Stimulated activated CD4-positive, alpha-beta T cell treated with anti-CD3 and anti-CD28 coated beads, Interleukin-15, amount 100 ng/mL, for 24 hours (primary cell): ENCODE results near the gene CAVIN1.
A peak's percentile ranks its signal among the peaks of the same experiment; 100 is the strongest.
"Not testable (repeated sequence)": the region's sequence is repeated elsewhere in the genome, so short reads cannot be mapped to it uniquely, and the experiment has no call there.

Experiments
- DNase-seq: peaks from one replicate; pipeline ENCODE4 v3.0.0-alpha.2; 2020

The CAVIN1 gene

GRCh38 chr17:42404326-42405055, 18.6 kb downstream of the CAVIN1 start:
- DNase-seq, result no peak

GRCh38 chr17:42403150-42403549, 19.9 kb downstream of the CAVIN1 start:
- DNase-seq, result peak; percentile 64

- DNase-seq, result no peak
Observed at GRCh38 chr17:42402117-42402516, 20.9 kb downstream of the CAVIN1 start.

- not testable (repeated sequence) for DNase-seq
Observed at GRCh38 chr17:42400844-42401375, 22.1 kb downstream of the CAVIN1 start.

GRCh38 chr17:42399948-42400843, 22.9 kb downstream of the CAVIN1 start:
- no peak for DNase-seq

- DNase-seq, result no peak
Observed at GRCh38 chr17:42399121-42399520, 23.9 kb downstream of the CAVIN1 start.

GRCh38 chr17:42395601-42396000, 27.5 kb downstream of the CAVIN1 start:
- DNase-seq, result not testable (repeated sequence)

GRCh38 chr17:42394838-42395237, 28.2 kb downstream of the CAVIN1 start:
- DNase-seq, result no peak

- no peak for DNase-seq
Observed at GRCh38 chr17:42392692-42393415, 30.2 kb downstream of the CAVIN1 start.

- DNase-seq, result not testable (repeated sequence)
Observed at GRCh38 chr17:42391439-42391838, 31.6 kb downstream of the CAVIN1 start.

GRCh38 chr17:42389899-42390298, 33.2 kb downstream of the CAVIN1 start:
- DNase-seq, result no peak

- DNase-seq, result peak; percentile 89
Observed at GRCh38 chr17:42389135-42389417, 34.0 kb downstream of the CAVIN1 start.

- DNase-seq, result peak; percentile 100
Observed at GRCh38 chr17:42388381-42389134, 34.5 kb downstream of the CAVIN1 start, which contains the start of gene STAT3. Gene STAT3 (minus strand): TSS chr17:42388442. CDS start chr17:42348516, 39,926 bp downstream.

GRCh38 chr17:42387661-42388380, 35.2 kb downstream of the CAVIN1 start:
- peak; percentile 44 for DNase-seq

- no peak for DNase-seq
Observed at GRCh38 chr17:42386777-42387657, 36.0 kb downstream of the CAVIN1 start.

- no peak for DNase-seq
Observed at GRCh38 chr17:42381898-42382297, 41.2 kb downstream of the CAVIN1 start.

- DNase-seq, result no peak
Observed at GRCh38 chr17:42380935-42381334, 42.1 kb downstream of the CAVIN1 start.

- no peak for DNase-seq
Observed at GRCh38 chr17:42378959-42379594, 44.0 kb downstream of the CAVIN1 start.

GRCh38 chr17:42378359-42378958, 44.6 kb downstream of the CAVIN1 start:
- DNase-seq, result no peak

- DNase-seq, result no peak
Observed at GRCh38 chr17:42373896-42374295, 49.2 kb downstream of the CAVIN1 start.
